Measurements from ENCODE around the gene TRIM17.

GRCh38 chr1:228463009-228463558 is 46.4 kb upstream of the TRIM17 start:
- TF ChIP-seq CTCF (IDR thresholded peaks at IDR 0.05) (no peak), POLR2AphosphoS5 (IDR thresholded peaks at IDR 0.05) (no peak)

Data from suprapubic skin (tissue), 3 donors.